SK-N-SH (cell line): ENCODE measurements around the gene PPL.

Experiments
- CHD2 ChIP-seq: fragments of 150-350 bp; IDR thresholded peaks from 2 replicates; pipeline ENCODE4 v1.6.1; 2018; ENCODE audit warnings: low read length; ENCODE audit not compliant: partially characterized antibody
- FOXJ3 ChIP-seq: sonication (generic); formaldehyde crosslinking; IDR thresholded peaks from 2 replicates; pipeline ENCODE4 v1.5.1; 2020; ENCODE audit warnings: mild to moderate bottlenecking, missing genetic modification reagents
- IRF3 ChIP-seq: fragments of 150-350 bp; IDR thresholded peaks from 2 replicates; pipeline ENCODE4 v1.6.1; 2016; ENCODE audit warnings: mild to moderate bottlenecking, low read depth, low read length
- MXI1 ChIP-seq: IDR thresholded peaks from 2 replicates; pipeline ENCODE4 v1.6.1; 2012; ENCODE audit warnings: mild to moderate bottlenecking, low read depth, low read length, improper control_type of control experiment
- POLR2AphosphoS5 ChIP-seq: IDR thresholded peaks from 2 replicates; pipeline ENCODE4 v1.6.1; 2012; ENCODE audit warnings: low read depth, low read length
- RFX5 ChIP-seq: IDR thresholded peaks from 2 replicates; pipeline ENCODE4 v1.6.1; 2012; ENCODE audit warnings: mild to moderate bottlenecking, improper control_type of control experiment, low read length
- SMC3 ChIP-seq: IDR thresholded peaks from 2 replicates; pipeline ENCODE4 v1.6.1; 2012; ENCODE audit warnings: low read depth, low read length, improper control_type of control experiment
- TEAD4 ChIP-seq: IDR thresholded peaks from 2 replicates; pipeline ENCODE4 v1.4.0; 2012; ENCODE audit warnings: mild to moderate bottlenecking, borderline replicate concordance; ENCODE audit not compliant: insufficient read depth
- YY1 ChIP-seq: IDR thresholded peaks from 2 replicates; pipeline ENCODE4 v1.4.0; 2012; ENCODE audit warnings: low read depth, mild to moderate bottlenecking
- ZBTB33 ChIP-seq: IDR thresholded peaks from 2 replicates; pipeline ENCODE4 v1.4.0; 2012; ENCODE audit warnings: low read depth, borderline replicate concordance
- TF ChIP-seq, protein P1 (sequence below): fragments of 200-600 bp; sonication (generic); IDR thresholded peaks from 2 replicates; pipeline ENCODE4 v1.6.1; 2017; ENCODE audit warnings: antibody characterized with exemption, mild to moderate bottlenecking, moderate library complexity

DNA sequence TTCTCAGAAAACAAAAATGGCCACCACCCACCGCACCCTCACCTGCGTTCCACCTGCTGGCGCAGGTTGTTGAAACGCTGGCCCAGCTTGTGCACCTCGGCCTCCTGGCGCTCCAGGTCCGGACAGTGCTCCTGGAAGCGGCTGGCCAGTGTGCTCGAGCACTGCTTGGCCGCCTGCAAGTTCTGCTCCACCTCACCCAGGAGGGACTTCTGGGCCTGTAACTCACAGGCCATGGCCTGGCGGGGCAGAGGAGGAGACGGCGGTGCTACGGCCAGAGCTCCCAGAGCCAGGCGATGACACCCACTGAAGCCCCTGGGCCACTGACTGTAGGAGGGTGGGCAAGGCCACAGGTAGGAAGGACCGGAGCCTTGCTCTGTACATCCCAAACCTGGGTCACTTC, 46.3 kb downstream of the PPL start:
- TF ChIP-seq TEAD4: no peak
- TF ChIP-seq YY1: no peak
- no peak for TF ChIP-seq FOXJ3 (CRISPR knock-in tag)
- no peak for TF ChIP-seq CHD2
- TF ChIP-seq, protein P1, sequence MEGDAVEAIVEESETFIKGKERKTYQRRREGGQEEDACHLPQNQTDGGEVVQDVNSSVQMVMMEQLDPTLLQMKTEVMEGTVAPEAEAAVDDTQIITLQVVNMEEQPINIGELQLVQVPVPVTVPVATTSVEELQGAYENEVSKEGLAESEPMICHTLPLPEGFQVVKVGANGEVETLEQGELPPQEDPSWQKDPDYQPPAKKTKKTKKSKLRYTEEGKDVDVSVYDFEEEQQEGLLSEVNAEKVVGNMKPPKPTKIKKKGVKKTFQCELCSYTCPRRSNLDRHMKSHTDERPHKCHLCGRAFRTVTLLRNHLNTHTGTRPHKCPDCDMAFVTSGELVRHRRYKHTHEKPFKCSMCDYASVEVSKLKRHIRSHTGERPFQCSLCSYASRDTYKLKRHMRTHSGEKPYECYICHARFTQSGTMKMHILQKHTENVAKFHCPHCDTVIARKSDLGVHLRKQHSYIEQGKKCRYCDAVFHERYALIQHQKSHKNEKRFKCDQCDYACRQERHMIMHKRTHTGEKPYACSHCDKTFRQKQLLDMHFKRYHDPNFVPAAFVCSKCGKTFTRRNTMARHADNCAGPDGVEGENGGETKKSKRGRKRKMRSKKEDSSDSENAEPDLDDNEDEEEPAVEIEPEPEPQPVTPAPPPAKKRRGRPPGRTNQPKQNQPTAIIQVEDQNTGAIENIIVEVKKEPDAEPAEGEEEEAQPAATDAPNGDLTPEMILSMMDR: no peak
- TF ChIP-seq RFX5: no peak
- TF ChIP-seq ZBTB33: no peak
- no peak for TF ChIP-seq POLR2AphosphoS5
- no peak for TF ChIP-seq SMC3
- no peak for TF ChIP-seq IRF3
- no peak for TF ChIP-seq MXI1
